GM23248 (cell line): ENCODE data around the gene EHMT1. TPM values are rescaled to one million over a fixed set of nuclear protein-coding genes. Genes with fewer than 3 reads are reported as not detected.

Experiments used
- DNase-seq: peaks from one replicate; pipeline ENCODE4 v3.0.0-alpha.2; 2015
- H2AFZ ChIP-seq: fragments of 200-600 bp; sonication (generic); 2 replicates; pipeline ENCODE4 v1.6.1; 2016; ENCODE audit warnings: antibody characterized with exemption
- H3F3A ChIP-seq: fragments of 200-600 bp; sonication (generic); 2 replicates; pipeline ENCODE4 v1.6.1; 2016; ENCODE audit warnings: mild to moderate bottlenecking, antibody characterized with exemption, mixed run types; ENCODE audit not compliant: insufficient read depth
- H3K27ac ChIP-seq: fragments of 200-600 bp; sonication (generic); 2 replicates; pipeline ENCODE4 v1.5.1; 2016; ENCODE audit warnings: mild to moderate bottlenecking
- H3K27me3 ChIP-seq: fragments of 200-600 bp; sonication (generic); replicated peaks from 2 replicates; pipeline ENCODE4 v1.6.1; 2016; ENCODE audit warnings: mild to moderate bottlenecking; ENCODE audit not compliant: insufficient read depth
- H3K36me3 ChIP-seq: fragments of 200-600 bp; sonication (generic); 2 replicates; pipeline ENCODE4 v1.6.1; 2016; ENCODE audit warnings: low read depth, mild to moderate bottlenecking
- H3K4me1 ChIP-seq: fragments of 200-600 bp; sonication (generic); 2 replicates; pipeline ENCODE4 v1.6.1; 2016; ENCODE audit warnings: mild to moderate bottlenecking; ENCODE audit not compliant: insufficient read depth
- H3K4me2 ChIP-seq: fragments of 200-600 bp; sonication (generic); one replicate; pipeline ENCODE4 v1.6.1; 2016; ENCODE audit warnings: mild to moderate bottlenecking; ENCODE audit not compliant: unreplicated experiment
- H3K4me3 ChIP-seq: fragments of 200-600 bp; sonication (generic); 2 replicates; pipeline ENCODE4 v1.5.1; 2016; ENCODE audit warnings: mild to moderate bottlenecking
- H3K79me2 ChIP-seq: fragments of 200-600 bp; sonication (generic); 2 replicates; pipeline ENCODE4 v1.6.1; 2016; ENCODE audit warnings: mild to moderate bottlenecking; ENCODE audit not compliant: insufficient read depth
- H3K9ac ChIP-seq: fragments of 200-600 bp; sonication (generic); 2 replicates; pipeline ENCODE4 v1.6.1; 2016; ENCODE audit warnings: mild to moderate bottlenecking
- H3K9me2 ChIP-seq: fragments of 200-600 bp; sonication (generic); 2 replicates; pipeline ENCODE4 v1.6.1; 2016; ENCODE audit warnings: mixed run types, mild to moderate bottlenecking, moderate library complexity; ENCODE audit not compliant: insufficient read depth
- H3K9me3 ChIP-seq: fragments of 200-600 bp; sonication (generic); one replicate; pipeline ENCODE4 v1.6.1; 2017; ENCODE audit warnings: low read depth
- H4K20me1 ChIP-seq: fragments of 200-600 bp; sonication (generic); 2 replicates; pipeline ENCODE4 v1.6.0; 2016; ENCODE audit not compliant: insufficient read depth
- EZH2 ChIP-seq: fragments of 200-600 bp; sonication (generic); IDR thresholded peaks from 2 replicates; pipeline ENCODE4 v1.6.1; 2018; ENCODE audit warnings: antibody characterized with exemption, mild to moderate bottlenecking; ENCODE audit not compliant: insufficient read depth, poor library complexity, severe bottlenecking
- EZH2phosphoT487 ChIP-seq: fragments of 200-600 bp; sonication (generic); IDR thresholded peaks from 2 replicates; pipeline ENCODE4 v1.6.1; 2018; ENCODE audit warnings: antibody characterized with exemption, moderate library complexity, mild to moderate bottlenecking, low read depth; ENCODE audit not compliant: insufficient read depth
- WGBS, 2 experiments: methylation state at CpG; one replicate each; pipeline ENCODE4 v1.1.6; 2015 to 2017; ENCODE audit warnings: low lambda C conversion rate in 2 of 2, low coverage in 1 of 2; ENCODE audit errors: missing lambda C conversion rate in 2 of 2; 5-methylcytosine and 5-hydroxymethylcytosine counted together
- in situ Hi-C: fragments of 300-500 bp; cut with MboI; formaldehyde crosslinking; loops from 2 replicates; pipeline ENCODE4 v1.15.0; 2020
- polyA plus RNA-seq: library from polyadenylated mRNA; unstranded; fragments of >200 nt; fragmentation: Nextera tagmentation; extraction: Ambion mirVana; gene quantifications from 2 replicates; pipeline ENCODE4 v1.2.1, GENCODE V29; 2016
- total RNA-seq: library from RNA; depleted of rRNA; stranded (reverse); fragments of >200 nt; shearing (Covaris generic); gene quantifications from 2 replicates; pipeline ENCODE4 v1.2.3, GENCODE V29; 2014

EHMT1 gene
- total and polyA plus RNA-seq, 2 experiments from 2014 or later, result 26.8 to 31.0 TPM

- Histone ChIP-seq H4K20me1 (peaks cover 2% of the 10 kb centered on the region), H3K4me3 (no peak overlapping the region), H3K9me2 (no peaks in the 10 kb centered on the region), H3F3A (no peaks in the 10 kb centered on the region), H3K4me2 (no peak overlapping the region), H2AFZ (no peak overlapping the region), H3K4me1 (no peaks in the 10 kb centered on the region), H3K27ac (no peak overlapping the region), H3K9me3 (no peaks in the 10 kb centered on the region), H3K27me3 (no peaks in the 10 kb centered on the region), H3K36me3 (no peaks in the 10 kb centered on the region), H3K9ac (no peak overlapping the region), H3K79me2 (peaks cover 97% of the 10 kb centered on the region)
- in situ Hi-C loops, result no loop called here
- DNase-seq, result no peak
- TF ChIP-seq EZH2 (no peak), EZH2phosphoT487 (no peak)
- WGBS, 2 experiments, result 87 to 88% methylated on average over 8 of the region's 8 CpGs
Measured at GRCh38 chr9:137705443-137705863, 86.6 kb downstream of the EHMT1 start.

- H3K4me2 ChIP-seq, result no peak overlapping the region
- H3K79me2 ChIP-seq, result peaks cover 97% of the 10 kb centered on the region
- H3K9me2 ChIP-seq, result no peaks in the 10 kb centered on the region
- no peak overlapping the region for H3K27ac ChIP-seq
- in situ Hi-C loops, result no loop called here
- no peaks in the 10 kb centered on the region for H3K4me1 ChIP-seq
- WGBS, 2 experiments, result 83% methylated on average over 10 of the region's 10 CpGs
- no peaks in the 10 kb centered on the region for H3K36me3 ChIP-seq
- no peaks in the 10 kb centered on the region for H3K9me3 ChIP-seq
- TF ChIP-seq EZH2, result no peak
- TF ChIP-seq EZH2phosphoT487, result no peak
- H4K20me1 ChIP-seq, result no peaks in the 10 kb centered on the region; the same call in none of the 2 replicates
- no peak overlapping the region for H3K9ac ChIP-seq
- no peaks in the 10 kb centered on the region for H3F3A ChIP-seq
- no peak overlapping the region for H2AFZ ChIP-seq
- H3K27me3 ChIP-seq, result no peaks in the 10 kb centered on the region
- H3K4me3 ChIP-seq, result no peak overlapping the region
- DNase-seq, result no peak
Measured at GRCh38 chr9:137705906-137706305, 87.1 kb downstream of the EHMT1 start.

- Histone ChIP-seq H3K9me2 (no peaks in the 10 kb centered on the region), H3K36me3 (peaks cover 3% of the 10 kb centered on the region; the same call in 1 of the 2 replicates), H3K4me1 (no peaks in the 10 kb centered on the region), H3K9ac (no peak overlapping the region), H3K27me3 (no peaks in the 10 kb centered on the region), H3K9me3 (no peaks in the 10 kb centered on the region), H3K4me3 (no peak overlapping the region), H3K4me2 (no peak overlapping the region), H4K20me1 (no peaks in the 10 kb centered on the region; the same call in none of the 2 replicates), H2AFZ (no peak overlapping the region), H3K27ac (no peak overlapping the region), H3F3A (no peaks in the 10 kb centered on the region), H3K79me2 (peaks cover 89% of the 10 kb centered on the region)
- no peak for TF ChIP-seq EZH2phosphoT487
- TF ChIP-seq EZH2, result no peak
- 93 to 100% methylated on average over 4 to 6 of the region's 6 CpGs for WGBS, 2 experiments
- in situ Hi-C loops, result no loop called here
- no peak for DNase-seq
Measured at GRCh38 chr9:137707361-137707760, 88.6 kb downstream of the EHMT1 start.

GRCh38 chr9:137708590-137709284 lies 89.9 kb downstream of the EHMT1 start:
- no peak overlapping the region for H3K9ac ChIP-seq
- DNase-seq, result no peak
- no peak overlapping the region for H3K4me2 ChIP-seq
- no peaks in the 10 kb centered on the region for H3K9me3 ChIP-seq
- H3K36me3 ChIP-seq, result peaks cover 9% of the 10 kb centered on the region; the same call in 1 of the 2 replicates
- no peak overlapping the region for H3K27ac ChIP-seq
- no peaks in the 10 kb centered on the region; the same call in 1 of the 2 replicates for H4K20me1 ChIP-seq
- no peaks in the 10 kb centered on the region for H3K4me1 ChIP-seq
- H3K4me3 ChIP-seq, result no peak overlapping the region
- peaks cover 88% of the 10 kb centered on the region for H3K79me2 ChIP-seq
- no peaks in the 10 kb centered on the region for H3K9me2 ChIP-seq
- no peak overlapping the region for H2AFZ ChIP-seq
- WGBS, 2 experiments, result 82 to 84% methylated on average over 11 of the region's 11 CpGs
- no peaks in the 10 kb centered on the region for H3K27me3 ChIP-seq
- in situ Hi-C loops, result no loop called here
- H3F3A ChIP-seq, result no peaks in the 10 kb centered on the region
- TF ChIP-seq EZH2phosphoT487 (no peak), EZH2 (no peak)
